Muscle layer of duodenum (tissue), 2 donors: ENCODE measurements around the gene SLC25A33.
"Not testable (repeated sequence)": the region's sequence is repeated elsewhere in the genome, so short reads cannot be mapped to it uniquely, and the experiment has no call there.

ENCODE experiments used
- H3K27ac ChIP-seq: one replicate; pipeline ENCODE4 v1.7.0; 2013; ENCODE audit warnings: mild to moderate bottlenecking, low read length
- H3K27me3 ChIP-seq: one replicate; pipeline ENCODE4 v1.7.0; 2013; ENCODE audit warnings: low read depth, mild to moderate bottlenecking, control low read depth, low read length
- H3K36me3 ChIP-seq, 2 donors: one replicate each; pipeline ENCODE4 v1.7.0; 2013; ENCODE audit warnings: low read length in 2 of 2, control low read depth in 1 of 2, mild to moderate bottlenecking in 1 of 2; ENCODE audit not compliant: insufficient read depth in 2 of 2, control insufficient read depth in 1 of 2
- H3K4me1 ChIP-seq, 2 donors: one replicate each; pipeline ENCODE4 v1.7.0; 2013; ENCODE audit warnings: low read length in 2 of 2, mild to moderate bottlenecking in 2 of 2, control low read depth in 1 of 2, moderate library complexity in 1 of 2; ENCODE audit not compliant: insufficient read depth in 2 of 2, control insufficient read depth in 1 of 2
- H3K4me3 ChIP-seq, 2 donors: one replicate each; pipeline ENCODE4 v1.7.0; 2013; ENCODE audit warnings: low read length in 2 of 2, low read depth in 1 of 2, mild to moderate bottlenecking in 1 of 2
- H3K9me3 ChIP-seq, 2 donors: one replicate each; pipeline ENCODE4 v1.7.0; 2013; ENCODE audit warnings: low read length in 2 of 2, control low read depth in 1 of 2, mild to moderate bottlenecking in 1 of 2; ENCODE audit not compliant: control insufficient read depth in 1 of 2
- donor health status: healthy.

Gene SLC25A33

GRCh38 chr1:9613625-9614299 lies 74.5 kb downstream of the SLC25A33 start:
- H3K36me3 ChIP-seq: peaks cover 9 to 48% of the 10 kb centered on the region in 2 donors
- no peaks in the 10 kb centered on the region for H3K4me1 ChIP-seq
- H3K9me3 ChIP-seq: no peaks in the 10 kb centered on the region
- no peak overlapping the region for H3K4me3 ChIP-seq
- no peak overlapping the region for H3K27ac ChIP-seq
- no peaks in the 10 kb centered on the region for H3K27me3 ChIP-seq

- Histone ChIP-seq H3K9me3 (no peaks in the 10 kb centered on the region), H3K4me3 (no peak overlapping the region), H3K27me3 (no peaks in the 10 kb centered on the region), H3K36me3 (peaks cover 5 to 31% of the 10 kb centered on the region in 2 donors), H3K4me1 (no peaks in the 10 kb centered on the region), H3K27ac (no peak overlapping the region)
Observed at GRCh38 chr1:9615316-9616063, 76.2 kb downstream of the SLC25A33 start.

GRCh38 chr1:9618909-9619679 lies 79.8 kb downstream of the SLC25A33 start:
- H3K4me3 ChIP-seq: no peak overlapping the region

GRCh38 chr1:9621032-9621431 lies 81.8 kb downstream of the SLC25A33 start:
- H3K4me1 ChIP-seq: no peaks in the 10 kb centered on the region
- H3K36me3 ChIP-seq: no peaks in the 10 kb centered on the region
- H3K9me3 ChIP-seq: no peaks in the 10 kb centered on the region
- no peaks in the 10 kb centered on the region for H3K27me3 ChIP-seq
- no peak overlapping the region for H3K4me3 ChIP-seq
- no peak overlapping the region for H3K27ac ChIP-seq

More at GRCh38 chr1:9618909-9619679, 79.8 kb downstream of the SLC25A33 start:
- H3K36me3 ChIP-seq: no peaks in the 10 kb centered on the region
- H3K4me1 ChIP-seq: no peaks in the 10 kb centered on the region
- H3K27ac ChIP-seq: no peak overlapping the region
- no peaks in the 10 kb centered on the region for H3K27me3 ChIP-seq
- H3K9me3 ChIP-seq: no peaks in the 10 kb centered on the region

DNA sequence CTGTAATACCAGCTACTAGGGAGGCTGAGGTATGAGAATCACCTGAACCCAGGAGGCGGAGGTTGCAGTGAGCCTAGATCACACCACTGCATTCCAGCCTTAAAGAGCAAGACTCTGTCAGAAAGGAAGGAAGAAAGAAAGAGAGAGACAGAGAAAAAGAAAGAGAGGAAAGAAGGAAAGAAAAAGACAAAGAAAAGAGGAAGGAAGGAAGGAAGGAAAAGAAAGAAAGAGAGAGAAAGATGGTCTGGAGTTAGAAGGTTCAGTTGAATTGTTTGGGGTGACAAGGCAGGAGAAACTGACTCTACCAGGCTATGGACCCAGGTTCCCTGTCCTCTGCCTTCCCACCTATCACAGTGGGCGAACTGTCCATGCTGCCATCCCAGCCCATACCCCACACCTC lies 84.8 kb downstream of the SLC25A33 start:
- Histone ChIP-seq H3K9me3 (no peaks in the 10 kb centered on the region), H3K36me3 (no peaks in the 10 kb centered on the region), H3K4me3 (no peak overlapping the region), H3K27me3 (no peaks in the 10 kb centered on the region), H3K27ac (no peak overlapping the region), H3K4me1 (peaks cover 0 to 7% of the 10 kb centered on the region in 2 donors)

- H3K36me3 ChIP-seq, H3K9me3 ChIP-seq, H3K4me1 ChIP-seq, H3K27me3 ChIP-seq, H3K4me3 ChIP-seq, H3K27ac ChIP-seq: not testable (repeated sequence)
Observed at GRCh38 chr1:9625030-9625429, 85.8 kb downstream of the SLC25A33 start.

- Histone ChIP-seq H3K4me3 (no peak overlapping the region), H3K27me3 (no peaks in the 10 kb centered on the region), H3K9me3 (no peaks in the 10 kb centered on the region), H3K4me1 (peaks cover 0 to 7% of the 10 kb centered on the region in 2 donors), H3K27ac (no peak overlapping the region), H3K36me3 (no peaks in the 10 kb centered on the region)
Observed at GRCh38 chr1:9626201-9626608, 86.9 kb downstream of the SLC25A33 start.

GRCh38 chr1:9628541-9629444 lies 89.5 kb downstream of the SLC25A33 start:
- H3K36me3 ChIP-seq: no peaks in the 10 kb centered on the region
- no peaks in the 10 kb centered on the region for H3K27me3 ChIP-seq
- no peaks in the 10 kb centered on the region for H3K9me3 ChIP-seq
- no peak overlapping the region for H3K27ac ChIP-seq
- peaks cover 0 to 7% of the 10 kb centered on the region in 2 donors for H3K4me1 ChIP-seq
- H3K4me3 ChIP-seq: no peak overlapping the region

- Histone ChIP-seq H3K4me3 (peak overlapping the region in 1 of 2 donors; percentile 29), H3K27ac (peak overlapping the region; percentile 56), H3K27me3 (no peaks in the 10 kb centered on the region), H3K9me3 (no peaks in the 10 kb centered on the region), H3K4me1 (peaks cover 0 to 7% of the 10 kb centered on the region in 2 donors), H3K36me3 (no peaks in the 10 kb centered on the region)
Observed at GRCh38 chr1:9629445-9630201, 90.4 kb downstream of the SLC25A33 start.

DNA sequence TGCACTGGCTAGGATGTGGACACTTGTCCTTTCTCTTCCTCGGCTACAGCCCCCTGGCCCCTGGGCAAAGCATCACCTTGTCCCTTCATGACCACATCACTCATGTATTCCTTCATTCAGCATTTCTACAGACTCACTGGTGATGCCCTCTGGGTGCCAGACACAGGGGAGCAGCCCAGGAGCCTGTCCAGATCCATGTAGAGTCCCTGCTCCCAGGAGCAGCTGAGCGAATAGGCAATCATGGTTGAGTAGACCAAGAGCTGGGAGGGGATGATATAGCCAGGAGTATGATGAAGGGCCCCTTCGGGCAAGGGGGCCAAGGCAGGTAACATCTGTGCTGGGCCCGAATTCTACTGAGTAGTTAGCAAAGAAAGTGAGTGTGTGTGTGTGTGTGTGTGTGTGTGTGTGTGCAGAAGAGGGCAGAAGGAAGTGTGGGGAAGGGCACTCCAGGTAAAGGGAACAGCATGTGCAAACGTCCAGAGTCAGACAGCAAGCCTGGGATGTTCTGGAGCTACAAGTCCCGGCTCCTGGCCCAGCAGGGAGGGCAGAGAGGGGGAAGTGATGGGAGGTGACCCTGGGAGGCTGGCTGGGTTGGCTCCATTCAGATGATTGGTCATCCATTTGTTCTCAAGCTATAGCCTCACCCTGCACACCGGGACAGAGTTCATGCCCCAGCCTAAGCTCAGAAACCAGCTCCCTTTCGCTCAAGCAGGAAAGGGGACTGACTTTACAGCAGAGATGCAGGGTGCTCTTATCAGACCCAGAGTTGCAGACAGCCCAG lies 91.3 kb downstream of the SLC25A33 start:
- Histone ChIP-seq H3K27ac (peak overlapping the region; percentile 56), H3K4me3 (no peak overlapping the region), H3K4me1 (peaks cover 0 to 7% of the 10 kb centered on the region in 2 donors)

More for the DNA sequence above, 91.3 kb downstream of the SLC25A33 start:
- Histone ChIP-seq H3K27me3 (no peaks in the 10 kb centered on the region), H3K36me3 (no peaks in the 10 kb centered on the region), H3K9me3 (no peaks in the 10 kb centered on the region)
